RWPE2 (cell line): Measurements from ENCODE around the gene CLDND1.

Source experiments
- ATAC-seq: fragments of 200-7000 bp; cut with Tn5 transposase; 3 replicates; pipeline ENCODE4 v1.9.1; 2021; ENCODE audit warnings: low read depth
- DNase-seq: peaks from one replicate; pipeline ENCODE4 v3.0.0-alpha.2; 2020; ENCODE audit warnings: low spot score
- H3K27ac ChIP-seq: fragments of 450-650 bp; 2 replicates; pipeline ENCODE4 v1.5.1; 2017; ENCODE audit warnings: mild to moderate bottlenecking; ENCODE audit not compliant: poor library complexity, severe bottlenecking
- H3K27me3 ChIP-seq: fragments of 250-450 bp; sonication (Bioruptor Pico); 2 replicates; pipeline ENCODE4 v1.5.1; 2021; ENCODE audit warnings: mild to moderate bottlenecking, moderate library complexity; ENCODE audit not compliant: insufficient read depth, poor library complexity, severe bottlenecking
- H3K36me3 ChIP-seq: fragments of 250-450 bp; sonication (Bioruptor Pico); 2 replicates; pipeline ENCODE4 v1.5.1; 2020; ENCODE audit warnings: low read depth, mild to moderate bottlenecking, moderate library complexity
- H3K4me1 ChIP-seq: fragments of 250-450 bp; sonication (Bioruptor Pico); 2 replicates; pipeline ENCODE4 v1.5.1; 2021; ENCODE audit warnings: mild to moderate bottlenecking, moderate library complexity; ENCODE audit not compliant: insufficient read depth, poor library complexity, severe bottlenecking
- H3K4me3 ChIP-seq: fragments of 250-450 bp; sonication (Bioruptor Pico); 2 replicates; pipeline ENCODE4 v1.5.1; 2021; ENCODE audit warnings: mild to moderate bottlenecking, moderate library complexity; ENCODE audit not compliant: severe bottlenecking
- H3K9me3 ChIP-seq: fragments of 250-450 bp; sonication (Bioruptor Pico); 2 replicates; pipeline ENCODE4 v1.5.1; 2021; ENCODE audit warnings: mild to moderate bottlenecking, moderate library complexity; ENCODE audit not compliant: severe bottlenecking
- TF ChIP-seq, protein P1 (sequence below): fragments of 450-650 bp; IDR thresholded peaks from one replicate; pipeline ENCODE4 v1.5.1; 2017; ENCODE audit warnings: mild to moderate bottlenecking, moderate library complexity; ENCODE audit not compliant: poor library complexity, severe bottlenecking

The CLDND1 gene

DNA sequence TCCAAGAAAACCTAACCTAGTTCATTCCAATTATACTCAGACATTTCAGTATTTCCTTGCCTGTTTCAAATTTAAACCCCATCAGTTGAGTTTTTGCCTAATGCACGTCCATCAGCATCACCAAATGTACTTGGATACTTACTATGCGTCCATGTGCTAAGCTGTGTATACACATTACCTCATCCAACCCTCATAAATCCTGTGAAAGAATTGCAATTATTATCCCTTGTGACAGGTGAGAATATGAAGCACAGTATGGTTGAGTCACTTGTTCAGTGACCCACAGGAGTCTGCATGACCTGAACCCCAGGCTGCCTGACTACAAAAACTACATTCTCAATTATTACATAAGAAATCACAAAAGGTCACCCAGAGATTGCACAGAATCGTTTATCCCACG lies 22.7 kb downstream of the CLDND1 start:
- no peaks in the 10 kb centered on the region for H3K9me3 ChIP-seq
- H3K4me1 ChIP-seq: peaks cover 5% of the 10 kb centered on the region
- DNase-seq (no peak), ATAC-seq (peak; percentile 65)
- H3K4me3 ChIP-seq: no peak overlapping the region
- no peak overlapping the region for H3K27ac ChIP-seq
- TF ChIP-seq, protein P1, sequence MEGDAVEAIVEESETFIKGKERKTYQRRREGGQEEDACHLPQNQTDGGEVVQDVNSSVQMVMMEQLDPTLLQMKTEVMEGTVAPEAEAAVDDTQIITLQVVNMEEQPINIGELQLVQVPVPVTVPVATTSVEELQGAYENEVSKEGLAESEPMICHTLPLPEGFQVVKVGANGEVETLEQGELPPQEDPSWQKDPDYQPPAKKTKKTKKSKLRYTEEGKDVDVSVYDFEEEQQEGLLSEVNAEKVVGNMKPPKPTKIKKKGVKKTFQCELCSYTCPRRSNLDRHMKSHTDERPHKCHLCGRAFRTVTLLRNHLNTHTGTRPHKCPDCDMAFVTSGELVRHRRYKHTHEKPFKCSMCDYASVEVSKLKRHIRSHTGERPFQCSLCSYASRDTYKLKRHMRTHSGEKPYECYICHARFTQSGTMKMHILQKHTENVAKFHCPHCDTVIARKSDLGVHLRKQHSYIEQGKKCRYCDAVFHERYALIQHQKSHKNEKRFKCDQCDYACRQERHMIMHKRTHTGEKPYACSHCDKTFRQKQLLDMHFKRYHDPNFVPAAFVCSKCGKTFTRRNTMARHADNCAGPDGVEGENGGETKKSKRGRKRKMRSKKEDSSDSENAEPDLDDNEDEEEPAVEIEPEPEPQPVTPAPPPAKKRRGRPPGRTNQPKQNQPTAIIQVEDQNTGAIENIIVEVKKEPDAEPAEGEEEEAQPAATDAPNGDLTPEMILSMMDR: no peak
- H3K27me3 ChIP-seq: no peaks in the 10 kb centered on the region
- no peaks in the 10 kb centered on the region for H3K36me3 ChIP-seq

DNA sequence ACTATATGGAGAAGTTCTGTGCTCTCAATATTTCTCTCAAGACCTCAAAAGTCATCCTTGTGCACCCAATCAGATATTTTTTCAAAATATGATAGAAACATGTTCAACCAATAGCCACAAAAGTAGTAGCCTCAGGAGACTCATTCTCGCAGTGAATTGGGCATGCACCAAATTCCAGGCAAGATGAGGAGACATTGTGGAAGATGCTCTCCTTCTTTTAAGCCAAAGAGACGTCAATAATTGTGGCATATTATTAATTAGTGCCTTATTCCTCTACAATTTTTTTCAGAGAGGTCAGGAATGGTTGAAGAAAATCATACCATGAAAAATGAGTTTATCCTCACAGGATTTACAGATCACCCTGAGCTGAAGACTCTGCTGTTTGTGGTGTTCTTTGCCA lies 25.3 kb downstream of the CLDND1 start, which contains the start of gene OR5K2:
Gene OR5K2, plus strand, starts transcription at position 301 of the 400 bp plus-strand sequence. Its CDS starts 0 bp downstream, at position 301.
- H3K27ac ChIP-seq: no peak within 1 kb of the TSS
- peaks cover 16% of the 10 kb centered on the region for H3K4me1 ChIP-seq
- H3K36me3 ChIP-seq: no peaks in the 10 kb centered on the region
- TF ChIP-seq, protein P1: no peak
- no peaks in the 10 kb centered on the region for H3K9me3 ChIP-seq
- H3K4me3 ChIP-seq: no peak within 1 kb of the TSS
- DNase-seq (no peak), ATAC-seq (no peak)
- H3K27me3 ChIP-seq: no peaks in the 10 kb centered on the region

DNA sequence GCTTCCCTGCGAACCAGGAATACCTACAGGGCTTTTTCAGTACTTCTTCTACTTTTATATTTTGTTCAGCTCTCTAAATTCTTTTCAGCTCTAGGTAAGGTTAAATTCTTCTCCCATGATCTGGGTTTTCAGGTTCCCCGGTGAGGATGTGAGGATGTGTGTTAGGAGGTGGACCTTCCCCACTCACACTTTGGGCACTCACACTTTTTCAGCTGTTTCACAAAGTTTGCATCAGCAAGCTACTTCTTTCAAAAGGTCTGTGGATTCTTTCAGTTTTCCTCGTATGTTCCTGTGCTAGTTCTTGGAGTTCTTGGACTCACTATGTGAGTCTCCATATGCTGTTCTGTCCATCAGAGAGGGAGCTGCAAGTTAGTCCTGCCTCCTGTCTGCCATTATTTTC lies 39.1 kb downstream of the CLDND1 start:
- peak; percentile 26; the same call in 2 of the 3 replicates for ATAC-seq
- no peaks in the 10 kb centered on the region for H3K27me3 ChIP-seq
- peak overlapping the region; percentile 52 for H3K27ac ChIP-seq
- H3K4me1 ChIP-seq: peaks cover 17% of the 10 kb centered on the region
- H3K9me3 ChIP-seq: peaks cover 2% of the 10 kb centered on the region
- no peak overlapping the region for H3K4me3 ChIP-seq
- DNase-seq: no peak
- H3K36me3 ChIP-seq: no peaks in the 10 kb centered on the region
- TF ChIP-seq, protein P1: no peak

DNA sequence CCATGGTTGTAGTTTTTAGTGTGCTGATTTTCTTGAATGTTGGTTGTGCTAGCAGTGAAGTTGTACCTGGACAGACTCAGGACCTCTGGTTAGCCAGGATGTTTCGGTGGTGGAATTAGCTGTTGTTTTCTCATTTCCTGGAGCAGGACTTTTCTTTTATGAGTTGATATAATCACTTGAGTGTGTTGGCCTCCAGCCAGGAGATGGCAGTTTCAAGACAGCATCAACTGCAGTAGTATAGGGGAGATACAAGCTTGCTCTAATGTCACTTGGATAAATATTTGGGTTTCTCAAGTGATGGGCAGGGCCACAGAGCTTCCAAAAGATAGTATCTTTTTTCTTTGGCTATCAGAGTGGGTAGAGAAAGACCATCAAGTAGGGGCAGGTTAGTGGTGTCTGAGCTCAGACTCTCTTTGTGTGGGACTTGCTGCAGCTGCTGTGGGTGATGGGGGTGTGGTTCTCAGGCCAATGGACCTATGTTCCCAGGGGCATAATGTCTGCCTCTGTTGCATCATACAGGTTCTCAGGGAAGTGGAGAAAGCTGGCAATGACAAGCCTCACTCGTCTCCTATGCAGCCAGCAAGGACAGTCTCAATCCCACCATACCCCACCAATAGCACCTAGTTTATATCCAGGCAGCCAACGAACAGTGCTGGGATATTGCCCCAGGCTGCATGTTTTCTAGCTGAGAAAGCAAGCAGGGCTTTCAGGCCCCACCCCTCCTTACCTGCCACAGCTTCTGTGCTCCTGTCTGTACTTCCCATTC lies 39.8 kb downstream of the CLDND1 start:
- TF ChIP-seq, protein P1: no peak
- Histone ChIP-seq H3K36me3 (no peaks in the 10 kb centered on the region), H3K4me1 (peaks cover 17% of the 10 kb centered on the region), H3K9me3 (peaks cover 2% of the 10 kb centered on the region), H3K4me3 (no peak overlapping the region), H3K27me3 (no peaks in the 10 kb centered on the region), H3K27ac (peak overlapping the region; percentile 52)
- ATAC-seq (peak; percentile 98), DNase-seq (peak; percentile 73)
